SK-N-SH (cell line): ENCODE results near the gene CREB3. TPM values are rescaled to one million over a fixed set of nuclear protein-coding genes. Genes with fewer than 3 reads are reported as not detected.
A peak's percentile ranks its signal among the peaks of the same experiment; 100 is the strongest.

Source experiments
- CTCF ChIA-PET: fragments of 300-600, 350-600 bp; formaldehyde crosslinking; extraction: SDS; loops from one replicate; lab custom pipeline; 2021; lab: Yijun Ruan, JAX
- POLR2A ChIA-PET: fragments of 350-600 bp; sonication (Branson Sonifier 250); formaldehyde crosslinking; extraction: SDS; loops from one replicate; lab custom pipeline; 2020; ENCODE audit warnings: antibody characterized with exemption, inconsistent platforms; lab: Yijun Ruan, JAX
- DNase-seq: peaks from one replicate; pipeline ENCODE4 v3.0.0; 2012
- H2AFZ ChIP-seq: fragments of 200-600 bp; sonication (generic); 2 replicates; pipeline ENCODE4 v1.8.1; 2016; ENCODE audit warnings: antibody characterized with exemption, mild to moderate bottlenecking, low read depth
- H3F3A ChIP-seq: fragments of 200-600 bp; sonication (generic); replicated peaks from 2 replicates; pipeline ENCODE3; 2016; ENCODE audit warnings: antibody characterized with exemption, mild to moderate bottlenecking; ENCODE audit not compliant: insufficient read depth
- H3K27ac ChIP-seq, 2 experiments: fragments of 200-500 bp in 1 of 2; fragments of 200-600 bp in 1 of 2; sonication (Bioruptor generic) in 1 of 2; sonication (generic), shearing (Covaris generic) in 1 of 2; 2 replicates each; pipeline versions ENCODE4 v1.5.1 to v1.6.1; 2014 to 2016; ENCODE audit warnings: low read depth in 2 of 2, inconsistent platforms in 1 of 2, low read length in 1 of 2, mild to moderate bottlenecking in 1 of 2, mixed read lengths in 1 of 2
- H3K27me3 ChIP-seq: fragments of 200-600 bp; sonication (generic), shearing (Covaris generic); 2 replicates; pipeline ENCODE4 v1.6.1; 2016; ENCODE audit warnings: mixed run types; ENCODE audit not compliant: insufficient read depth
- H3K36me3 ChIP-seq, 2 experiments: fragments of 200-500 bp in 1 of 2; fragments of 200-600 bp in 1 of 2; sonication (Bioruptor generic) in 1 of 2; sonication (generic) in 1 of 2; replicated peaks in 1 of 2; 2 replicates each; pipeline versions ENCODE3 to v1.5.1; 2014 to 2016; ENCODE audit warnings: low read length in 1 of 2, mild to moderate bottlenecking in 1 of 2; ENCODE audit not compliant: insufficient read depth in 2 of 2, control insufficient read depth in 1 of 2
- H3K4me1 ChIP-seq, 2 experiments: fragments of 200-500 bp in 1 of 2; fragments of 200-600 bp in 1 of 2; sonication (Bioruptor generic) in 1 of 2; sonication (generic), shearing (Covaris generic) in 1 of 2; 2 replicates each; pipeline versions ENCODE4 v1.5.1 to v1.6.1; 2014 to 2016; ENCODE audit warnings: low read depth in 1 of 2, low read length in 1 of 2, mixed run types in 1 of 2; ENCODE audit not compliant: insufficient read depth in 2 of 2, control insufficient read depth in 1 of 2
- H3K4me2 ChIP-seq: fragments of 200-600 bp; sonication (generic), shearing (Covaris generic); 2 replicates; pipeline ENCODE4 v1.6.1; 2017; ENCODE audit warnings: mixed run types
- H3K4me3 ChIP-seq, 2 experiments: fragments of 200-500 bp in 1 of 2; fragments of 200-600 bp in 1 of 2; sonication (Bioruptor generic) in 1 of 2; sonication (generic), shearing (Covaris generic) in 1 of 2; 2 replicates each; pipeline versions ENCODE4 v1.5.1 to v1.8.1; 2014 to 2016; ENCODE audit warnings: low read depth in 2 of 2, inconsistent platforms in 1 of 2, low read length in 1 of 2, mild to moderate bottlenecking in 1 of 2, mixed read lengths in 1 of 2, moderate library complexity in 1 of 2
- H3K79me2 ChIP-seq: fragments of 200-600 bp; sonication (generic); 2 replicates; pipeline ENCODE4 v1.8.1; 2017; ENCODE audit warnings: mild to moderate bottlenecking; ENCODE audit not compliant: insufficient read depth
- H3K9ac ChIP-seq: fragments of 200-600 bp; sonication (generic); 2 replicates; pipeline ENCODE4 v1.6.1; 2017; ENCODE audit warnings: mixed run types
- H3K9me2 ChIP-seq: fragments of 200-600 bp; sonication (generic); 2 replicates; pipeline ENCODE4 v1.6.1; 2017; ENCODE audit warnings: mixed run types
- H3K9me3 ChIP-seq: fragments of 200-600 bp; sonication (generic); 2 replicates; pipeline ENCODE4 v1.6.1; 2017; ENCODE audit warnings: mixed run types, mild to moderate bottlenecking, moderate library complexity
- H4K20me1 ChIP-seq: fragments of 200-600 bp; sonication (generic); 2 replicates; pipeline ENCODE4 v1.6.1; 2017; ENCODE audit warnings: mild to moderate bottlenecking, mixed run types; ENCODE audit not compliant: insufficient read depth
- FOSL2 ChIP-seq: IDR thresholded peaks from 2 replicates; pipeline ENCODE4 v1.4.0; 2012; ENCODE audit warnings: low read depth, mild to moderate bottlenecking, moderate library complexity, borderline replicate concordance
- FOXJ3 ChIP-seq: sonication (generic); formaldehyde crosslinking; IDR thresholded peaks from 2 replicates; pipeline ENCODE4 v1.5.1; 2020; ENCODE audit warnings: mild to moderate bottlenecking, missing genetic modification reagents
- MXI1 ChIP-seq: IDR thresholded peaks from 2 replicates; pipeline ENCODE4 v1.6.1; 2012; ENCODE audit warnings: mild to moderate bottlenecking, low read depth, low read length, improper control_type of control experiment
- TAF1 ChIP-seq: IDR thresholded peaks from 2 replicates; pipeline ENCODE4 v1.6.1; 2012; ENCODE audit warnings: low read depth, mild to moderate bottlenecking, low read length, moderate library complexity, borderline replicate concordance
- WGBS: methylation state at CpG from one replicate; pipeline ENCODE4 v1.1.6; 2017; ENCODE audit warnings: low lambda C conversion rate; 5-methylcytosine and 5-hydroxymethylcytosine counted together
- polyA plus RNA-seq, 3 experiments: library from polyadenylated mRNA; depleted of rRNA; stranded (reverse); fragments of >200 nt; gene quantifications; 2 replicates each; pipeline ENCODE4 v1.2.3, GENCODE V29; 2012
- TF ChIP-seq, protein P1 (sequence below): IDR thresholded peaks from 2 replicates; pipeline ENCODE4; 2012
- TF ChIP-seq, protein P2 (sequence below): fragments of 200-600 bp; sonication (generic); IDR thresholded peaks from 2 replicates; pipeline ENCODE4 v1.6.1; 2017; ENCODE audit warnings: antibody characterized with exemption, mild to moderate bottlenecking, moderate library complexity
- TF ChIP-seq, protein P3 (sequence below): IDR thresholded peaks from 2 replicates; pipeline ENCODE4 v1.6.1; 2012; ENCODE audit warnings: mild to moderate bottlenecking, low read depth, low read length, moderate library complexity

CREB3 gene
- polyA plus RNA-seq, 1 of the 3 experiments (the other 2 are of a cell fraction), result 38.6 TPM

DNA sequence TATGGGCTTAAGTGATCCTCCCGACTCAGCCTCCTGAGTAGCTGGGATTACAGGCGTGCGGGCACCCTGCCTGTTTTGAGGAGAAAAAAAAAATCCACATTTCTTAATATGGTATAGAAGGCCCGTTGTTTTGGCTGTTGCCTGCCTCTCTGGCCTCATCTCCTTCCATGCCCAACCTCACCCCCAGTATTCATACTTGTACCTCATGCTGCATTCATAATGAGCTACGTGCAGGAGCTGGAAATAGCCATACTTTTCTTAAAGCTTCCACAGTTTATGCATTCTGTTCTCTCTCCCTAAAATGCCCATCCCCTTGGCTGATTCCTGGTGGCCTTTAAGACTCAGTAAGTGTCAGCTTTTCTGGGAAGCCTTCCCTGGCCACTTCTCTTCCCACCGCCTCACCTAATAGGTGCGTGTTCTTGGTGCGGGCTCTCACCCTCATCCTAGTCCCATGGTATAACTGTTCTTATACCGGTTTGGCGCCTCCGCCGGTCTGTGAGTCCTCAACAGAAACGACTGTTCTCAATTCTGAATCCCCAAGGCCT, 40.6 kb upstream of the CREB3 start:
- H2AFZ ChIP-seq, result no peak overlapping the region
- WGBS, result 94% methylated on average over 13 of the region's 13 CpGs
- CTCF ChIA-PET, result interaction anchor here (0.9 to 2.7 kb wide), 9 partner anchors 9 to 84 kb away, joined by 3 to 21 read pairs (median 4); partner anchors contain the start of genes ARHGEF39, CCDC107 and RMRP
- H3K79me2 ChIP-seq, result peaks cover 35% of the 10 kb centered on the region
- H3K27me3 ChIP-seq, result no peaks in the 10 kb centered on the region
- POLR2A ChIA-PET, result interaction anchor here (1.1 to 1.3 kb wide), 2 partner anchors 13 to 40 kb away, joined by 3 to 4 read pairs; partner anchors contain the start of gene TLN1
- peaks cover 23% of the 10 kb centered on the region for H4K20me1 ChIP-seq
- peaks cover 19 to 31% of the 10 kb centered on the region in 2 experiments; a peak in 3 of 4 replicates for H3K4me1 ChIP-seq
- H3K4me2 ChIP-seq, result peak overlapping the region; percentile 91; the same call in 1 of the 2 replicates
- H3K36me3 ChIP-seq, result peaks cover 11 to 12% of the 10 kb centered on the region in 2 experiments
- no peaks in the 10 kb centered on the region for H3K9me3 ChIP-seq
- H3K9me2 ChIP-seq, result no peaks in the 10 kb centered on the region
- peaks cover 54% of the 10 kb centered on the region for H3F3A ChIP-seq
- no peak for DNase-seq
- H3K27ac ChIP-seq, result peak overlapping the region; percentile 93 to 96
- 0 out of 4 replicates have a peak overlapping the region, but pooled peaks of 1 of the 2 experiments have one; percentile 73 for H3K4me3 ChIP-seq
- no peak overlapping the region; the same call in 1 of the 2 replicates for H3K9ac ChIP-seq
- TF ChIP-seq FOSL2 (no peak), MXI1 (no peak), FOXJ3 (CRISPR knock-in tag) (no peak), TAF1 (no peak)
- TF ChIP-seq, protein P1, sequence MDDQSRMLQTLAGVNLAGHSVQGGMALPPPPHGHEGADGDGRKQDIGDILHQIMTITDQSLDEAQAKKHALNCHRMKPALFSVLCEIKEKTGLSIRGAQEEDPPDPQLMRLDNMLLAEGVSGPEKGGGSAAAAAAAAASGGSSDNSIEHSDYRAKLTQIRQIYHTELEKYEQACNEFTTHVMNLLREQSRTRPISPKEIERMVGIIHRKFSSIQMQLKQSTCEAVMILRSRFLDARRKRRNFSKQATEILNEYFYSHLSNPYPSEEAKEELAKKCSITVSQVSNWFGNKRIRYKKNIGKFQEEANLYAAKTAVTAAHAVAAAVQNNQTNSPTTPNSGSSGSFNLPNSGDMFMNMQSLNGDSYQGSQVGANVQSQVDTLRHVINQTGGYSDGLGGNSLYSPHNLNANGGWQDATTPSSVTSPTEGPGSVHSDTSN, result no peak
- TF ChIP-seq, protein P2, sequence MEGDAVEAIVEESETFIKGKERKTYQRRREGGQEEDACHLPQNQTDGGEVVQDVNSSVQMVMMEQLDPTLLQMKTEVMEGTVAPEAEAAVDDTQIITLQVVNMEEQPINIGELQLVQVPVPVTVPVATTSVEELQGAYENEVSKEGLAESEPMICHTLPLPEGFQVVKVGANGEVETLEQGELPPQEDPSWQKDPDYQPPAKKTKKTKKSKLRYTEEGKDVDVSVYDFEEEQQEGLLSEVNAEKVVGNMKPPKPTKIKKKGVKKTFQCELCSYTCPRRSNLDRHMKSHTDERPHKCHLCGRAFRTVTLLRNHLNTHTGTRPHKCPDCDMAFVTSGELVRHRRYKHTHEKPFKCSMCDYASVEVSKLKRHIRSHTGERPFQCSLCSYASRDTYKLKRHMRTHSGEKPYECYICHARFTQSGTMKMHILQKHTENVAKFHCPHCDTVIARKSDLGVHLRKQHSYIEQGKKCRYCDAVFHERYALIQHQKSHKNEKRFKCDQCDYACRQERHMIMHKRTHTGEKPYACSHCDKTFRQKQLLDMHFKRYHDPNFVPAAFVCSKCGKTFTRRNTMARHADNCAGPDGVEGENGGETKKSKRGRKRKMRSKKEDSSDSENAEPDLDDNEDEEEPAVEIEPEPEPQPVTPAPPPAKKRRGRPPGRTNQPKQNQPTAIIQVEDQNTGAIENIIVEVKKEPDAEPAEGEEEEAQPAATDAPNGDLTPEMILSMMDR, result no peak
- TF ChIP-seq, protein P3, sequence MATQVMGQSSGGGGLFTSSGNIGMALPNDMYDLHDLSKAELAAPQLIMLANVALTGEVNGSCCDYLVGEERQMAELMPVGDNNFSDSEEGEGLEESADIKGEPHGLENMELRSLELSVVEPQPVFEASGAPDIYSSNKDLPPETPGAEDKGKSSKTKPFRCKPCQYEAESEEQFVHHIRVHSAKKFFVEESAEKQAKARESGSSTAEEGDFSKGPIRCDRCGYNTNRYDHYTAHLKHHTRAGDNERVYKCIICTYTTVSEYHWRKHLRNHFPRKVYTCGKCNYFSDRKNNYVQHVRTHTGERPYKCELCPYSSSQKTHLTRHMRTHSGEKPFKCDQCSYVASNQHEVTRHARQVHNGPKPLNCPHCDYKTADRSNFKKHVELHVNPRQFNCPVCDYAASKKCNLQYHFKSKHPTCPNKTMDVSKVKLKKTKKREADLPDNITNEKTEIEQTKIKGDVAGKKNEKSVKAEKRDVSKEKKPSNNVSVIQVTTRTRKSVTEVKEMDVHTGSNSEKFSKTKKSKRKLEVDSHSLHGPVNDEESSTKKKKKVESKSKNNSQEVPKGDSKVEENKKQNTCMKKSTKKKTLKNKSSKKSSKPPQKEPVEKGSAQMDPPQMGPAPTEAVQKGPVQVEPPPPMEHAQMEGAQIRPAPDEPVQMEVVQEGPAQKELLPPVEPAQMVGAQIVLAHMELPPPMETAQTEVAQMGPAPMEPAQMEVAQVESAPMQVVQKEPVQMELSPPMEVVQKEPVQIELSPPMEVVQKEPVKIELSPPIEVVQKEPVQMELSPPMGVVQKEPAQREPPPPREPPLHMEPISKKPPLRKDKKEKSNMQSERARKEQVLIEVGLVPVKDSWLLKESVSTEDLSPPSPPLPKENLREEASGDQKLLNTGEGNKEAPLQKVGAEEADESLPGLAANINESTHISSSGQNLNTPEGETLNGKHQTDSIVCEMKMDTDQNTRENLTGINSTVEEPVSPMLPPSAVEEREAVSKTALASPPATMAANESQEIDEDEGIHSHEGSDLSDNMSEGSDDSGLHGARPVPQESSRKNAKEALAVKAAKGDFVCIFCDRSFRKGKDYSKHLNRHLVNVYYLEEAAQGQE, result no peak
- TF ChIP-seq, all 33 proteins: peak for 0
